ENCODE data around the gene DACH1.

- TF ChIP-seq, protein P1, sequence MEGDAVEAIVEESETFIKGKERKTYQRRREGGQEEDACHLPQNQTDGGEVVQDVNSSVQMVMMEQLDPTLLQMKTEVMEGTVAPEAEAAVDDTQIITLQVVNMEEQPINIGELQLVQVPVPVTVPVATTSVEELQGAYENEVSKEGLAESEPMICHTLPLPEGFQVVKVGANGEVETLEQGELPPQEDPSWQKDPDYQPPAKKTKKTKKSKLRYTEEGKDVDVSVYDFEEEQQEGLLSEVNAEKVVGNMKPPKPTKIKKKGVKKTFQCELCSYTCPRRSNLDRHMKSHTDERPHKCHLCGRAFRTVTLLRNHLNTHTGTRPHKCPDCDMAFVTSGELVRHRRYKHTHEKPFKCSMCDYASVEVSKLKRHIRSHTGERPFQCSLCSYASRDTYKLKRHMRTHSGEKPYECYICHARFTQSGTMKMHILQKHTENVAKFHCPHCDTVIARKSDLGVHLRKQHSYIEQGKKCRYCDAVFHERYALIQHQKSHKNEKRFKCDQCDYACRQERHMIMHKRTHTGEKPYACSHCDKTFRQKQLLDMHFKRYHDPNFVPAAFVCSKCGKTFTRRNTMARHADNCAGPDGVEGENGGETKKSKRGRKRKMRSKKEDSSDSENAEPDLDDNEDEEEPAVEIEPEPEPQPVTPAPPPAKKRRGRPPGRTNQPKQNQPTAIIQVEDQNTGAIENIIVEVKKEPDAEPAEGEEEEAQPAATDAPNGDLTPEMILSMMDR (IDR thresholded peaks at IDR 0.05), result no peak
- TF ChIP-seq POLR2A (IDR thresholded peaks at IDR 0.05), result no peak
These were observed 79.6 kb downstream of the DACH1 start for GRCh38 chr13:71787414-71787813.
